ENCODE results near the gene TWIST1.

TWIST1 gene

DNA sequence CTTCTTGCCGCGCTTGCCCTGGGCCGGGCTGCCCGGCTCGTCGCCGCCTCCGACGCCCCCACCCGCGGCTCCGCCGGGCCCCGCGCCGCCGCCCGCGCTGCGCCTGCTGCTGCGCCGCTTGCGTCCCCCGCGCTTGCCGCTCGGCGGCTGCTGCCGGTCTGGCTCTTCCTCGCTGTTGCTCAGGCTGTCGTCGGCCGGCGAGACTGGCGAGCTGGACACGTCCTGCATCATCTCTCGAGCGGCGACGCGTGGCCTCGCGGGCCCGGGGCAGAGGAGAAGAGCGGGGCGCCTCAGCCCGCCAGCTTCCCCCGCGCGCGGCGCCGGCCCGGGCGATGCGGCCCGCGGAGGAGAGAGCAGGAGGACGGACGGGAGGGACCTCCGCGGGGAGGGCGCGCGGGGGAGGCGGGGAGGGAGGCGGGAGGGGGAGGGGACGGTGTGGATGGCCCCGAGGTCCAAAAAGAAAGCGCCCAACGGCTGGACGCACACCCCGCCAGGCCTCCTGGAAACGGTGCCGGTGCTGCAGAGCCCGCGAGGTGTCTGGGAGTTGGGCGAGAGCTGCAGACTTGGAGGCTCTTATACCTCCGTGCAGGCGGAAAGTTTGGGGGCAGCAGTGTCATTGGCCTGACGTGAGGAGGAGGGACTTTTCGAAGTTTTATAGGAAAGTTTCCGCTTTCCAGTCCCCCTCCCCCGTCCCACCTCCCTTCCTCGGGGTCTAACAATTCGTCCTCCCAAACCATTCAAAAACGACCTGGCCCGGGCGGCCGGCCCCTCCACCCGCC is at the start of gene TWIST1:
TSS of gene TWIST1 (minus strand) at position 546 of the 779 bp plus-strand sequence. CDS start at position 231, 315 bp downstream.
- DNase-seq, result no peak

DNA sequence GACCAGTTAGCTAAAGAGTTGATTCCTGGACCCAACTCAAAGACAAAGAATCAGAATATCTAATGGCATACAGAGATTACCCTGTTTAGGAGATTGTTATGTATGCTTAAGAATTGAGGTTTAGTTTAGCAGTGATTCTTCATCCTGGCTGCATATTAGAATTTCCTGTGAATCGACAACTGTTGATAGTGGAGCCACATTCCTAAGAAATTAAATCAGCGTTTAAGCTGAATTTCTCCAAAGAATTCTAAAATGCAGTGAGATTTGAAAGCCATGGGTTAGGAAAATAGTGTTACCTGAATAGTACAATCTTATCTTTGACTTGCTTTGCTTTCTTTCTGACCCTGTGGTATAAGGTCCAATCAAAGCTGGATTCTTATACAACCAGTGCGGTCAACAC is 44.2 kb upstream of the TWIST1 start:
- DNase-seq, result no peak

- peak in 1 of 2 experiments; percentile 3 for DNase-seq
Measured at GRCh38 chr7:19146699-19147098, 29.3 kb upstream of the TWIST1 start.

GRCh38 chr7:19145434-19146115 is 28.1 kb upstream of the TWIST1 start:
- DNase-seq, result no peak

DNA sequence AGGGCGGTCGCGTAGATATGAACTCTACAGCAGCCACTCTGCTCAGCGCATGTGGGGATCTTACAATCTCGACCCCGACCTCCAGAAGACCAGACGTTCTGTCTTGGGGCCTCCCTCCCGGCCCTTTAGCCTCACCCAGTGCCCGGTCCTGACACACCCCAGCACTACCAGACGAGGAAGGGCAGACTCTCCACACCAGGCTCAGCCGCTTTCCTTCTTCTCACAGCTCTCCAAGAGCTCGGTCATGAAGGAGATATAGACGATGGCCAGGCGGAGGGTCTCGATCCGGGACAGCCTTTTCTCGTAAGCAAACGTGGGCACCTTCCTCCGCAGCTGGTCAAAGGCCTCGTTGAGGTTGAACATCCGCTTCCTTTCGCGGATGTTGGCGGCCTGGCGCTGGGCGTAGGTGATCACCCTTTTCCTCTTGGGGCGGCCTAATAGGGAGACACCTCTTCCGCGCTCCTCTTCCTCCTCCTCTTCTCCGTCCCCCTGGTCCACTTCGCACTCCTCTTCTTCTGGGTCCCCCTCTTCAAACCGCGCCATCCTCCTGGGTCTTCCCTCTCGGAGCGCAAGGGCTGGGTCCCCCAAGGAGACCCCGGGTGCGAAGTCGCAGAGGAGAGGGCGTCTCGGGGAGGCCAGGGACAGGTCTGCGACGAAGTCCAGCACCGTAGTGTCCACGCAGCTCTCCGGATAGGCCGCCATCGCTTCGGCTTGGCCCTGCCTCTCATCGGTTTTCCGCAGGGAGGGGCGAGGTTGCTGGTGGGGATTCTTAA is 27.4 kb upstream of the TWIST1 start, which contains the start of gene FERD3L:
TSS of gene FERD3L (minus strand) at position 761 of the 773 bp plus-strand sequence. CDS start at position 702, 59 bp downstream.
- DNase-seq, result no peak

DNA sequence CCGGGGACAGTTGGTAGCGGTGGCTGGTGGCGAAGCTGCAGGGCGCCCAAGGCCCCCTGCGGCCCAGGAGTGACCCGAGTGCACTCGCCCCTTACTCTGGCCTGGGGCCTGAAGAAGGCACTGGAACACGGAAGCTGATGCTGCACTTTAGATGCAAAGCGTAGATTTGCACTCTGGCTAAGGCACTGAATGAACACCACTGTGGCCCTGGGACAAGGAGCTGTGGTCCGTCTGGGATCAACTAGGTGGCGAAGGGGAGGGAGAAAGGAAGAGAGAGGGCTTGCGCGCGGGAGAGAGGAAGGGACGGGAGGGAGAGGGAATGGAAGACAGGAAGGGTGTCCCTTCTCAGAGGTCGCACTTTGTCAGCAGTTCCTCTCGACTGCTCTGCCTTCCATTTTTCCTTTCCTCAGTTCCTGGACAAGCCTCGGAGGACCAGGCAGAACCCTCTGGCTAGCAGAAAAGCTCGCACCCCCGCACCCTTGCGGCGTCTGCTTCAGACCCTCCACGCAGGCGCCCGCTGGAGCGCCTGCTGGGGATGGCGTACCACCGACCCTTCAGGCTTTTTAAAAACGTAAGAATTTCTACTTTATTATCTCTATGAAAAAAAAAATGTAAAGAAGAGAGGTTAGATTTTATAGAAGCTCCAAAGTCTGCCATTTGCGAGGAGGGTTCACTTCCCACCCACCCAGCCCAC is 26.6 kb upstream of the TWIST1 start:
- DNase-seq, result no peak

DNA sequence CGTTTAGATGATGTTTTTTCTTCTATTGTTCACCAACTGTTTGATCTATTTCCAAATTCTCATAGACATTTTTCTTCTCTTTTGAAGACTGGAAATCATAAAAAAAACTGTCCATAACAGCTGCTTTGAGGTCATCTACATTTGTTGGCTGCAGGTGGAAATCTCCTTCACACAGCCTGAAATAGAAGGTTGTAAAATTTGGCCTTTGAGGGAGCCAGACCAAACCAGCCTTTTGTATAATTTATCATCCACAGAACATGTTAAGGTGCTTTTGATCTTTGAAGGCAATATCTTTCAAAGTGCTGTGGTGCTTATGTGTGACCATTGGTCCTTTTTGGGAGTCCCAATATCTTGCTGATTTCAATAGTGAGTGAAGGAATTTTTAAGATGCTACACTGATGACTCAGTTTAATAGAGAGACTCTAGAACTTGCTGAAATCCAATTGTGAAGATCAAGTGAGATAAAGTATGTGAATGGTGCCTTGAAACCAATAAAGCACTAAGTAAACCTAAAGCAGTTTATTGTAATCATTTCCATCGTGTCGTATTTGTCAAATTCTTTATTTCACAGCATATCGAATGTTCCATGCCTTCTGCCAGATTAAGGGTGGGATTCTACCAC is 22.4 kb upstream of the TWIST1 start:
- DNase-seq, result no peak

- no peak for DNase-seq
Measured at GRCh38 chr7:19133886-19134285, 16.4 kb upstream of the TWIST1 start.

DNA sequence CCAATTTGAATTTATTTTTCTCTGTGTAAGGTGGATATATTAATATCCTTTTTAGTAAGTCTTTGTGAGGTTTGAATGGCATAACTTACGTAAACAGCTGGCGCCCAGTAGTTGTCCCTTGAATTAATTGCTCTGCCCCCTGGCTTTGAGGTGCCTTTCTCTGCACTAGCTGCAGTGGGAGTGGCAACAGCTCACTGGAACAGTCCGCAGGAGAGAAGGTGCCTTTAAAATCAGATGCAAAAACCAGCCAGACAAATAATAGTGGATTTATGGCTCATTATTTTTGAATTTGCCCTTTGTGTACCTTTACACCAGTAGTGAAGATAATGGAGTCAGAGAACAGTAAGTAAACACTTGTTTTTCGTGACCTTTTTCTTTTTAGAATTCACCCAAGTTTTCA is 16.0 kb upstream of the TWIST1 start:
- DNase-seq, result no peak

DNA sequence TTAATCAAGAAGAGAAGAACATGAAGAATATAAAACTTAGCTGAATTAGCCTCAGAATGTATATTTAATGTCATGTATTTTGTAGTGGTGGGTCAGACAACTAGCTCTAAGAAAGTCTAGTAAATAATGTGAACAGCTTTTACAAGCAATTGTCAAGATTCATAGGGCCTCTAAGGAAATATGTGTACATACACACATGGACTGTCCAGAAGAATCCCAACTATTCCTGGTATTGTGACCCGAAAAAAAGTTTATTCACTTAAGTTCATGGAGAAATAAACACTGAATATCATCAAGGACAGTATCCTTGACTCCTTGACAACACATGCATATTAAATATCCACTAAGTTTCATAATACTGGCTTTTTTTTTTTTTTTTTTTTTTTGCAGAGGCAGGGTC is 11.4 kb upstream of the TWIST1 start:
- DNase-seq, result no peak

GRCh38 chr7:19121977-19122588 is 4.6 kb upstream of the TWIST1 start:
- DNase-seq, result peak; percentile 3 to 29

- DNase-seq, result no peak
Measured at GRCh38 chr7:19119870-19120486, 2.5 kb upstream of the TWIST1 start.

DNA sequence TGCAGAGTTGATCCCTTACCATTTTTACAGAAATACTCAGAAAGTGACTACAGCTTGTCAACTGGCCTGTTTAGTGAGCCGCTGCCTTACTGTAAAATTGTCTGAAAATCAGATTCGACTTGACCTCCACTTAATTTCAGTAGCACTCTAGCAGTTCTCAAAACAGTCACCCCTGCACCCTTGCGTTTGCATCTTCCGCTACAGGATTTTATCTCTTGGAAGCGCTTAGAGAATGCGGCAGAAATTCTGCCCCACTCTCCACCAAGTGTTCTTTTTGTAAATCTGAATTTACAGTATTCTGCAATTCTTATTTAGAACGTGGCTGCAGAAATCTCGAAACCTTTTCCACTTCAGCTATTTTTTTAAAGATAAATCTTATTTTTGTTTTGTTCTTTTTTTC is 1.9 kb upstream of the TWIST1 start:
- DNase-seq, result no peak

GRCh38 chr7:19118636-19119371 is 1.4 kb upstream of the TWIST1 start:
- DNase-seq, result no peak

- DNase-seq, result no peak
Measured at GRCh38 chr7:19117870-19118608, 603 bp upstream of the TWIST1 start.

- DNase-seq, result no peak
Measured at GRCh38 chr7:19116121-19117090, 1.0 kb downstream of the TWIST1 start.

DNA sequence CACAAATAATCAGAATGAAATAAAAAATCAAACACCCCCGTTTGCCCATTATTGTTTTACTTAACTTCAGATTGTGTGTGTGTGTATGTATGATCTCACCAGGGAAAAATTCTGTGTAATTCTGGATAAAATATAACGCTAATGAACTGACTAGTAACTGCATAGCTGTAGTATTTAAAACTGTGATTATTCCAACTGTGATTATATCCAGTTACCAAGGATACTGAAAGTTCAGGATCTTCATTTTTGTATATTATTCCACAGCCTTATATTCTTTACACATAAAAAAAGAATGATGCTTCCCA is 2.9 kb downstream of the TWIST1 start:
- DNase-seq, result no peak

- DNase-seq, result no peak
Measured at GRCh38 chr7:19113855-19114550, 3.4 kb downstream of the TWIST1 start.

Data from Kasumi-1 (cell line).